ENCODE results near the gene EPC2. TPM values are rescaled to one million over a fixed set of nuclear protein-coding genes. Genes with fewer than 3 reads are reported as not detected.
A peak's percentile ranks its signal among the peaks of the same experiment; 100 is the strongest.

The EPC2 gene
- total RNA-seq, 1 experiment from 2014 or later = 20.3 TPM

DNA sequence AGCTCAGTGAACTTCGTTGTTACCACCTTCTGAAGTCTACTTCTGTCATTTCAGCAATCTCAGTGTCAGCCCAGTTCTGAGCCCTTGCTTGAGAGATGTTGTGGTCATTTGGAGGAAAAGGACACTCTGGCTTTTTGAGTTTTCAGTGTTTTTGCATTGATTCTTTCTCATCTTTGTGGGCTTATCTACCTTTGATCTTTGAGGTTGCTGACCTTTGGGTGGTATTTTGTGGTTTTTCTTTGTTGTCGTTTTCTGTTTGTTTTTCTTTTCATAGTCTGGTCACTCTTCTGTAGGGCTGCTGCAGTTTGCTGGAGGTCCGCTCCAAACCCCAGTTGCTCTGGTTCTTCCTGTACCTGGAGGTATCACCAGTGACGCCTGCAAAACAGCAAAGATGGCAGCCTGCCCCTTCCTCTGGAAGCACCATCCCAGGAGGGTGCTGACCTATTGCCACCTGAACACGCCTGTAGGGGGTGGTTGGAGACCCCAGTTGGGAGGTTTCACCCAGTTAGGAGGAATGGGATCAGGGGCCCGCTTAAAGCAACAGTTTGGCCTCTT lies 74.7 kb downstream of the EPC2 start:
- H3K27me3 Mint-ChIP-seq (ENCODE audit: low read depth) = no peaks in the 10 kb centered on the region
- POLR2A ChIA-PET = no interaction called here
- no peak overlapping the region for H3K4me3 Mint-ChIP-seq
- H3K36me3 Mint-ChIP-seq = peaks cover 9% of the 10 kb centered on the region; the same call in 1 of the 2 replicates
- TF ChIP-seq ZNF121 (CRISPR knock-in tag; IDR thresholded peaks at IDR 0.05) (no peak), MYBL2 (CRISPR knock-in tag; IDR thresholded peaks at IDR 0.05) (no peak), ETV6 (CRISPR knock-in tag; IDR thresholded peaks at IDR 0.05) (no peak), ZNF263 (CRISPR knock-in tag; IDR thresholded peaks at IDR 0.05; ENCODE audit: low read depth) (no peak), ZNF416 (CRISPR knock-in tag; IDR thresholded peaks at IDR 0.05) (no peak), TP53 (CRISPR knock-in tag; IDR thresholded peaks at IDR 0.05) (no peak), NR1H2 (CRISPR knock-in tag; IDR thresholded peaks at IDR 0.05) (no peak)
- TF ChIP-seq, protein P1, sequence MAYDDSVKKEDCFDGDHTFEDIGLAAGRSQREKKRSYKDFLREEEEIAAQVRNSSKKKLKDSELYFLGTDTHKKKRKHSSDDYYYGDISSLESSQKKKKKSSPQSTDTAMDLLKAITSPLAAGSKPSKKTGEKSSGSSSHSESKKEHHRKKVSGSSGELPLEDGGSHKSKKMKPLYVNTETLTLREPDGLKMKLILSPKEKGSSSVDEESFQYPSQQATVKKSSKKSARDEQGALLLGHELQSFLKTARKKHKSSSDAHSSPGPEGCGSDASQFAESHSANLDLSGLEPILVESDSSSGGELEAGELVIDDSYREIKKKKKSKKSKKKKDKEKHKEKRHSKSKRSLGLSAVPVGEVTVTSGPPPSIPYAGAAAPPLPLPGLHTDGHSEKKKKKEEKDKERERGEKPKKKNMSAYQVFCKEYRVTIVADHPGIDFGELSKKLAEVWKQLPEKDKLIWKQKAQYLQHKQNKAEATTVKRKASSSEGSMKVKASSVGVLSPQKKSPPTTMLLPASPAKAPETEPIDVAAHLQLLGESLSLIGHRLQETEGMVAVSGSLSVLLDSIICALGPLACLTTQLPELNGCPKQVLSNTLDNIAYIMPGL (CRISPR knock-in tag; IDR thresholded peaks at IDR 0.05) = no peak
- TF ChIP-seq, protein P2, sequence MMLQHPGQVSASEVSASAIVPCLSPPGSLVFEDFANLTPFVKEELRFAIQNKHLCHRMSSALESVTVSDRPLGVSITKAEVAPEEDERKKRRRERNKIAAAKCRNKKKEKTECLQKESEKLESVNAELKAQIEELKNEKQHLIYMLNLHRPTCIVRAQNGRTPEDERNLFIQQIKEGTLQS (CRISPR knock-in tag; conservative IDR thresholded peaks at IDR 0.05) = no peak
- TF ChIP-seq, protein P3, sequence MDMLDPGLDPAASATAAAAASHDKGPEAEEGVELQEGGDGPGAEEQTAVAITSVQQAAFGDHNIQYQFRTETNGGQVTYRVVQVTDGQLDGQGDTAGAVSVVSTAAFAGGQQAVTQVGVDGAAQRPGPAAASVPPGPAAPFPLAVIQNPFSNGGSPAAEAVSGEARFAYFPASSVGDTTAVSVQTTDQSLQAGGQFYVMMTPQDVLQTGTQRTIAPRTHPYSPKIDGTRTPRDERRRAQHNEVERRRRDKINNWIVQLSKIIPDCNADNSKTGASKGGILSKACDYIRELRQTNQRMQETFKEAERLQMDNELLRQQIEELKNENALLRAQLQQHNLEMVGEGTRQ (CRISPR knock-in tag; IDR thresholded peaks at IDR 0.05) = no peak
- TF ChIP-seq, protein P4, sequence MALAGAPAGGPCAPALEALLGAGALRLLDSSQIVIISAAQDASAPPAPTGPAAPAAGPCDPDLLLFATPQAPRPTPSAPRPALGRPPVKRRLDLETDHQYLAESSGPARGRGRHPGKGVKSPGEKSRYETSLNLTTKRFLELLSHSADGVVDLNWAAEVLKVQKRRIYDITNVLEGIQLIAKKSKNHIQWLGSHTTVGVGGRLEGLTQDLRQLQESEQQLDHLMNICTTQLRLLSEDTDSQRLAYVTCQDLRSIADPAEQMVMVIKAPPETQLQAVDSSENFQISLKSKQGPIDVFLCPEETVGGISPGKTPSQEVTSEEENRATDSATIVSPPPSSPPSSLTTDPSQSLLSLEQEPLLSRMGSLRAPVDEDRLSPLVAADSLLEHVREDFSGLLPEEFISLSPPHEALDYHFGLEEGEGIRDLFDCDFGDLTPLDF (CRISPR knock-in tag; IDR thresholded peaks at IDR 0.05) = no peak
- peaks cover 62% of the 10 kb centered on the region for H3K4me1 Mint-ChIP-seq
- DNase-seq (ENCODE audit: low spot score) (no peak), ATAC-seq (no peak)
- peaks cover 9% of the 10 kb centered on the region for H3K9me3 Mint-ChIP-seq
- CTCF ChIA-PET = no interaction called here
- no peak overlapping the region for H3K27ac Mint-ChIP-seq

DNA sequence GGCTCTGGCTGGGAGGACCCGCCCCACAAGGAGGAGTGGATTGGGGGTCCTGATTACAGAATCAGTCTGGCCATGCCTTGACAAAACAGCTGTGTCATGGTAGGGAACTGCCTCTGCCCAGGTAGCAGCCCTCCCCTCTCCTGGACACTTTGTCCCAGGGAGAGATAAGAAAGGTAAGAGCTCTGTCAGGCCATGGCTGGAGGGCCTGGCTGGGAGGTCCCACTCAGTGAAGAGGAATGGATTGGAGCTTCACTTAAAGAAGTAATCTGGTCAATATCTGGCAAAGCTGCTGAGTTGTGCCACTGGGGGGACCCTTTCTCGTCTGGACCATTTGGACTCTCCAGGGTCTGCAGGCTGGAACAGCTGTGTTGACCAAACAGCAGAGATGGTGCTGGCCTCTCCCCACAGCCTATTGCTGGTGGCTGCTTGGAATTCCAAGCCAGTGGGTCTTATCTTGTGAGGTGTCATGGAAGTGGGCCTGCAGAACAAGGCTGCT lies 75.4 kb downstream of the EPC2 start:
- DNase-seq (ENCODE audit: low spot score) (no peak), ATAC-seq (peak; percentile 26; the same call in 1 of the 2 replicates)
- Mint-ChIP-seq H3K27me3 (ENCODE audit: low read depth) (no peaks in the 10 kb centered on the region), H3K36me3 (peaks cover 9% of the 10 kb centered on the region; the same call in 1 of the 2 replicates), H3K4me3 (no peak overlapping the region), H3K9me3 (peaks cover 9% of the 10 kb centered on the region), H3K4me1 (peaks cover 60% of the 10 kb centered on the region), H3K27ac (no peak overlapping the region)
- ChIA-PET CTCF (interaction anchor here (0.8 kb wide), 1 partner anchor 148 kb away, joined by 3 read pairs; no protein-coding TSS in a partner anchor), POLR2A (no interaction called here)
- TF ChIP-seq, protein P5, sequence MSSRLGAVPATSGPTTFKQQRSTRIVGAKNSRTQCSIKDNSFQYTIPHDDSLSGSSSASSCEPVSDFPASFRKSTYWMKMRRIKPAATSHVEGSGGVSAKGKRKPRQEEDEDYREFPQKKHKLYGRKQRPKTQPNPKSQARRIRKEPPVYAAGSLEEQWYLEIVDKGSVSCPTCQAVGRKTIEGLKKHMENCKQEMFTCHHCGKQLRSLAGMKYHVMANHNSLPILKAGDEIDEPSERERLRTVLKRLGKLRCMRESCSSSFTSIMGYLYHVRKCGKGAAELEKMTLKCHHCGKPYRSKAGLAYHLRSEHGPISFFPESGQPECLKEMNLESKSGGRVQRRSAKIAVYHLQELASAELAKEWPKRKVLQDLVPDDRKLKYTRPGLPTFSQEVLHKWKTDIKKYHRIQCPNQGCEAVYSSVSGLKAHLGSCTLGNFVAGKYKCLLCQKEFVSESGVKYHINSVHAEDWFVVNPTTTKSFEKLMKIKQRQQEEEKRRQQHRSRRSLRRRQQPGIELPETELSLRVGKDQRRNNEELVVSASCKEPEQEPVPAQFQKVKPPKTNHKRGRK (CRISPR knock-in tag; IDR thresholded peaks at IDR 0.05; ENCODE audit: borderline replicate concordance) = no peak
- TF ChIP-seq NR3C1 (CRISPR knock-in tag; conservative IDR thresholded peaks at IDR 0.05; ENCODE audit: low read depth) = no peak

DNA sequence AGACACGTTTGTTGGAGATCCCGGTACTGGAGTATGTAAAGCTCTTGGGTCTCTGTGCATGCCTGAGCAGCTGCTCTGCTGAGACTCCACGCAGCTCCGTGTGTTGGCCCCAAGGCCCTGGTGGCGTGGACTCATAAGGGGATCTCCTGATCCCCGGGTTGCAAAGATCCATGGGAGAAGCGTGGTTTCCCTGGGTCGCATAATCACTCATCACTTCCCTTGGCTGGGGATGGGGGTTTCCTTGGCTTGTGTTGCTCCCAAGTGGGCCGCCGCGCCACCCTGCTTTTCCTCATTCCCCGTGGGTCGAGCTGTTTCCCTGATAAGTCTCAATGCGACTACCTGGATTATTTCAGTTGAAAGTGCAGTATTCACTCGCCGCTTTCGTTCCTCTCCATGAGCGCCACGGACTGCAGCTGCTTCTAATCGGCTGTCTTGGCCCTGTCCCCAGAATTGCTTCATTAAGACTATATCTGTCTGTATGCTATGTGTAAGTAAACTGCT lies 76.0 kb downstream of the EPC2 start:
- H3K4me3 Mint-ChIP-seq = no peak overlapping the region
- ChIA-PET CTCF (interaction anchor here (0.8 kb wide), 1 partner anchor 147 kb away, joined by 3 read pairs; no protein-coding TSS in a partner anchor), POLR2A (no interaction called here)
- DNase-seq (ENCODE audit: low spot score) (no peak), ATAC-seq (no peak)
- no peaks in the 10 kb centered on the region for H3K27me3 Mint-ChIP-seq (ENCODE audit: low read depth)
- H3K4me1 Mint-ChIP-seq = peaks cover 55% of the 10 kb centered on the region
- 0 out of 2 replicates have a peak overlapping the region, but pooled peaks have one; percentile 13 for H3K27ac Mint-ChIP-seq
- H3K9me3 Mint-ChIP-seq = peaks cover 9% of the 10 kb centered on the region
- peaks cover 9% of the 10 kb centered on the region; the same call in 1 of the 2 replicates for H3K36me3 Mint-ChIP-seq
- TF ChIP-seq CREM (CRISPR knock-in tag; IDR thresholded peaks at IDR 0.05) = no peak
- no peak for TF ChIP-seq ELF4 (CRISPR knock-in tag; IDR thresholded peaks at IDR 0.05; ENCODE audit: low read depth)
- TF ChIP-seq, protein P6, sequence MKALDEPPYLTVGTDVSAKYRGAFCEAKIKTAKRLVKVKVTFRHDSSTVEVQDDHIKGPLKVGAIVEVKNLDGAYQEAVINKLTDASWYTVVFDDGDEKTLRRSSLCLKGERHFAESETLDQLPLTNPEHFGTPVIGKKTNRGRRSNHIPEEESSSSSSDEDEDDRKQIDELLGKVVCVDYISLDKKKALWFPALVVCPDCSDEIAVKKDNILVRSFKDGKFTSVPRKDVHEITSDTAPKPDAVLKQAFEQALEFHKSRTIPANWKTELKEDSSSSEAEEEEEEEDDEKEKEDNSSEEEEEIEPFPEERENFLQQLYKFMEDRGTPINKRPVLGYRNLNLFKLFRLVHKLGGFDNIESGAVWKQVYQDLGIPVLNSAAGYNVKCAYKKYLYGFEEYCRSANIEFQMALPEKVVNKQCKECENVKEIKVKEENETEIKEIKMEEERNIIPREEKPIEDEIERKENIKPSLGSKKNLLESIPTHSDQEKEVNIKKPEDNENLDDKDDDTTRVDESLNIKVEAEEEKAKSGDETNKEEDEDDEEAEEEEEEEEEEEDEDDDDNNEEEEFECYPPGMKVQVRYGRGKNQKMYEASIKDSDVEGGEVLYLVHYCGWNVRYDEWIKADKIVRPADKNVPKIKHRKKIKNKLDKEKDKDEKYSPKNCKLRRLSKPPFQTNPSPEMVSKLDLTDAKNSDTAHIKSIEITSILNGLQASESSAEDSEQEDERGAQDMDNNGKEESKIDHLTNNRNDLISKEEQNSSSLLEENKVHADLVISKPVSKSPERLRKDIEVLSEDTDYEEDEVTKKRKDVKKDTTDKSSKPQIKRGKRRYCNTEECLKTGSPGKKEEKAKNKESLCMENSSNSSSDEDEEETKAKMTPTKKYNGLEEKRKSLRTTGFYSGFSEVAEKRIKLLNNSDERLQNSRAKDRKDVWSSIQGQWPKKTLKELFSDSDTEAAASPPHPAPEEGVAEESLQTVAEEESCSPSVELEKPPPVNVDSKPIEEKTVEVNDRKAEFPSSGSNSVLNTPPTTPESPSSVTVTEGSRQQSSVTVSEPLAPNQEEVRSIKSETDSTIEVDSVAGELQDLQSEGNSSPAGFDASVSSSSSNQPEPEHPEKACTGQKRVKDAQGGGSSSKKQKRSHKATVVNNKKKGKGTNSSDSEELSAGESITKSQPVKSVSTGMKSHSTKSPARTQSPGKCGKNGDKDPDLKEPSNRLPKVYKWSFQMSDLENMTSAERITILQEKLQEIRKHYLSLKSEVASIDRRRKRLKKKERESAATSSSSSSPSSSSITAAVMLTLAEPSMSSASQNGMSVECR (CRISPR knock-in tag; IDR thresholded peaks at IDR 0.05; ENCODE audit: borderline replicate concordance) = no peak
- no peak for TF ChIP-seq NR1H2 (CRISPR knock-in tag; IDR thresholded peaks at IDR 0.05)
- TF ChIP-seq, protein P7, sequence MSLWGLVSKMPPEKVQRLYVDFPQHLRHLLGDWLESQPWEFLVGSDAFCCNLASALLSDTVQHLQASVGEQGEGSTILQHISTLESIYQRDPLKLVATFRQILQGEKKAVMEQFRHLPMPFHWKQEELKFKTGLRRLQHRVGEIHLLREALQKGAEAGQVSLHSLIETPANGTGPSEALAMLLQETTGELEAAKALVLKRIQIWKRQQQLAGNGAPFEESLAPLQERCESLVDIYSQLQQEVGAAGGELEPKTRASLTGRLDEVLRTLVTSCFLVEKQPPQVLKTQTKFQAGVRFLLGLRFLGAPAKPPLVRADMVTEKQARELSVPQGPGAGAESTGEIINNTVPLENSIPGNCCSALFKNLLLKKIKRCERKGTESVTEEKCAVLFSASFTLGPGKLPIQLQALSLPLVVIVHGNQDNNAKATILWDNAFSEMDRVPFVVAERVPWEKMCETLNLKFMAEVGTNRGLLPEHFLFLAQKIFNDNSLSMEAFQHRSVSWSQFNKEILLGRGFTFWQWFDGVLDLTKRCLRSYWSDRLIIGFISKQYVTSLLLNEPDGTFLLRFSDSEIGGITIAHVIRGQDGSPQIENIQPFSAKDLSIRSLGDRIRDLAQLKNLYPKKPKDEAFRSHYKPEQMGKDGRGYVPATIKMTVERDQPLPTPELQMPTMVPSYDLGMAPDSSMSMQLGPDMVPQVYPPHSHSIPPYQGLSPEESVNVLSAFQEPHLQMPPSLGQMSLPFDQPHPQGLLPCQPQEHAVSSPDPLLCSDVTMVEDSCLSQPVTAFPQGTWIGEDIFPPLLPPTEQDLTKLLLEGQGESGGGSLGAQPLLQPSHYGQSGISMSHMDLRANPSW (CRISPR knock-in tag; conservative IDR thresholded peaks at IDR 0.05; ENCODE audit: low read depth) = no peak

All from WTC11 (cell line).